DND-41 (cell line): ENCODE data around the gene IL20RB.

Source experiments
- ATAC-seq: fragments of 200-7000 bp; cut with Tn5 transposase; 3 replicates; pipeline ENCODE4 v1.9.1; 2021; ENCODE audit warnings: low read depth; ENCODE audit not compliant: insufficient read depth
- DNase-seq: peaks from one replicate; pipeline ENCODE4 v3.0.0-alpha.2; 2020
- H2AFZ ChIP-seq: 2 replicates; pipeline ENCODE4 v1.6.0; 2012; ENCODE audit warnings: low read depth, low read length
- H3K27ac ChIP-seq: 2 replicates; pipeline ENCODE4 v1.5.1; 2012; ENCODE audit warnings: low read length, inconsistent platforms
- H3K27me3 ChIP-seq: fragments of 200-600 bp; sonication (generic); 2 replicates; pipeline ENCODE4 v1.6.0; 2012; ENCODE audit warnings: low read length, mild to moderate bottlenecking, inconsistent platforms; ENCODE audit not compliant: insufficient read depth, poor library complexity
- H3K36me3 ChIP-seq: 2 replicates; pipeline ENCODE4 v1.5.1; 2012; ENCODE audit warnings: low read length, inconsistent platforms; ENCODE audit not compliant: insufficient read depth
- H3K4me1 ChIP-seq: 2 replicates; pipeline ENCODE4 v1.5.1; 2012; ENCODE audit warnings: mild to moderate bottlenecking, low read length; ENCODE audit not compliant: insufficient read depth
- H3K4me2 ChIP-seq: 2 replicates; pipeline ENCODE4 v1.6.0; 2012; ENCODE audit warnings: mild to moderate bottlenecking, moderate library complexity, low read length, inconsistent platforms; ENCODE audit not compliant: insufficient read depth
- H3K4me3 ChIP-seq, 2 experiments: fragments of 200-600 bp in 1 of 2; shearing (Covaris generic) in 1 of 2; 2 replicates each; pipeline ENCODE4 v1.5.1; 2012 to 2016; ENCODE audit warnings: inconsistent platforms in 2 of 2, low read length in 2 of 2, mild to moderate bottlenecking in 2 of 2, low read depth in 1 of 2, moderate library complexity in 1 of 2
- H3K79me2 ChIP-seq: 2 replicates; pipeline ENCODE4 v1.6.0; 2012; ENCODE audit warnings: low read length, inconsistent platforms; ENCODE audit not compliant: insufficient read depth
- H3K9ac ChIP-seq: 2 replicates; pipeline ENCODE4 v1.6.0; 2012; ENCODE audit warnings: low read depth, mild to moderate bottlenecking, inconsistent platforms, low read length, moderate library complexity
- H3K9me3 ChIP-seq: 2 replicates; pipeline ENCODE4 v1.5.1; 2012; ENCODE audit warnings: low read length, moderate library complexity, mild to moderate bottlenecking, inconsistent platforms; ENCODE audit not compliant: insufficient read depth, severe bottlenecking
- H4K20me1 ChIP-seq: 2 replicates; pipeline ENCODE4 v1.6.0; 2012; ENCODE audit warnings: low read length; ENCODE audit not compliant: insufficient read depth
- CTCF ChIP-seq: IDR thresholded peaks from 2 replicates; pipeline ENCODE4 v1.5.1; 2012; ENCODE audit warnings: borderline replicate concordance, low read length, moderate library complexity, mild to moderate bottlenecking; ENCODE audit not compliant: poor library complexity, severe bottlenecking; ENCODE audit errors: extremely low read depth
- EZH2 ChIP-seq: IDR thresholded peaks from 3 replicates; pipeline ENCODE4 v1.6.1; 2012; ENCODE audit warnings: borderline replicate concordance, low read depth, mild to moderate bottlenecking, moderate library complexity, low read length, inconsistent platforms; ENCODE audit not compliant: severe bottlenecking

Gene IL20RB

GRCh38 chr3:136943436-136943835 lies 14.3 kb upstream of the IL20RB start:
- Histone ChIP-seq H3K79me2 (peaks cover 74% of the 10 kb centered on the region), H3K4me3 (no peak overlapping the region), H3K36me3 (peaks cover 16% of the 10 kb centered on the region), H3K4me2 (no peak overlapping the region), H2AFZ (no peak overlapping the region), H3K9me3 (no peaks in the 10 kb centered on the region), H3K27me3 (no peaks in the 10 kb centered on the region), H3K4me1 (no peaks in the 10 kb centered on the region; the same call in 1 of the 2 replicates), H4K20me1 (peaks cover 22% of the 10 kb centered on the region), H3K9ac (no peak overlapping the region), H3K27ac (no peak overlapping the region)
- no peak for ATAC-seq
- TF ChIP-seq EZH2, result no peak
- TF ChIP-seq CTCF, result no peak
- DNase-seq, result no peak

- no peak overlapping the region for H3K4me3 ChIP-seq
- H3K27ac ChIP-seq, result no peak overlapping the region
- H2AFZ ChIP-seq, result no peak overlapping the region
- no peak for TF ChIP-seq EZH2
- ATAC-seq (no peak), DNase-seq (no peak)
- H4K20me1 ChIP-seq, result peaks cover 16% of the 10 kb centered on the region
- no peaks in the 10 kb centered on the region for H3K27me3 ChIP-seq
- peaks cover 38% of the 10 kb centered on the region for H3K79me2 ChIP-seq
- no peak overlapping the region for H3K9ac ChIP-seq
- H3K36me3 ChIP-seq, result peaks cover 23% of the 10 kb centered on the region
- no peaks in the 10 kb centered on the region for H3K9me3 ChIP-seq
- H3K4me2 ChIP-seq, result no peak overlapping the region
- H3K4me1 ChIP-seq, result no peaks in the 10 kb centered on the region
Observed at GRCh38 chr3:136946978-136947377, 10.8 kb upstream of the IL20RB start.

- Histone ChIP-seq H4K20me1 (peaks cover 11% of the 10 kb centered on the region; the same call in 1 of the 2 replicates), H3K4me3 (no peak overlapping the region), H2AFZ (no peak overlapping the region), H3K36me3 (peaks cover 23% of the 10 kb centered on the region), H3K4me2 (no peak overlapping the region), H3K9ac (no peak overlapping the region), H3K9me3 (no peaks in the 10 kb centered on the region), H3K27me3 (no peaks in the 10 kb centered on the region), H3K27ac (no peak overlapping the region), H3K4me1 (no peaks in the 10 kb centered on the region), H3K79me2 (peaks cover 33% of the 10 kb centered on the region)
- ATAC-seq (no peak), DNase-seq (no peak)
- TF ChIP-seq CTCF (no peak), EZH2 (no peak)
Observed at GRCh38 chr3:136947477-136947876, 10.3 kb upstream of the IL20RB start.

GRCh38 chr3:136949146-136949545 lies 8.6 kb upstream of the IL20RB start:
- Histone ChIP-seq H3K9ac (no peak overlapping the region), H3K79me2 (peaks cover 17% of the 10 kb centered on the region), H2AFZ (no peak overlapping the region), H3K4me2 (no peak overlapping the region), H3K36me3 (peaks cover 23% of the 10 kb centered on the region), H3K27me3 (no peaks in the 10 kb centered on the region), H4K20me1 (no peaks in the 10 kb centered on the region; the same call in 1 of the 2 replicates), H3K4me1 (no peaks in the 10 kb centered on the region), H3K27ac (no peak overlapping the region), H3K4me3 (no peak overlapping the region), H3K9me3 (no peaks in the 10 kb centered on the region)
- DNase-seq (no peak), ATAC-seq (no peak)
- TF ChIP-seq CTCF, result no peak
- TF ChIP-seq EZH2, result no peak
